Mammary epithelial cell (primary cell): Measurements from ENCODE around the gene ATP1B1.

Source experiments
- CTCF ChIP-seq, 2 donors: IDR thresholded peaks in 1 of 2; conservative IDR thresholded peaks in 1 of 2; 2 replicates each; pipeline ENCODE4 v1.5.1; 2011 to 2012; ENCODE audit warnings: inconsistent platforms in 2 of 2, low read length in 2 of 2, mild to moderate bottlenecking in 2 of 2, control low read depth in 1 of 2, low read depth in 1 of 2; ENCODE audit not compliant: insufficient read depth in 1 of 2; ENCODE audit errors: extremely low read depth in 1 of 2
- EZH2 ChIP-seq: IDR thresholded peaks from 2 replicates; pipeline ENCODE4 v1.6.1; 2012; ENCODE audit warnings: low read length, inconsistent platforms, borderline replicate concordance

- TF ChIP-seq EZH2, result no peak
- no peak for TF ChIP-seq CTCF (conservative IDR thresholded peaks at IDR 0.05 in 1 of 2, IDR thresholded peaks at IDR 0.05 in 1 of 2; ENCODE audit: extremely low read depth in 1 of 2, insufficient read depth in 1 of 2, low read depth in 1 of 2, low read length in 2 of 2)
These were observed 5.0 kb downstream of the ATP1B1 start for GRCh38 chr1:169111472-169111871.
